Measurements from ENCODE around the gene TBR1.

Gene TBR1

GRCh38 chr2:161381546-161381945 lies 34.6 kb upstream of the TBR1 start:
- H3K4me2 ChIP-seq (ENCODE audit: low read length): no peak overlapping the region
- H3K9ac ChIP-seq (ENCODE audit: low read length): no peak overlapping the region
- TF ChIP-seq EZH2phosphoT487 (IDR thresholded peaks at IDR 0.05; ENCODE audit: low read depth): no peak
- no peak for TF ChIP-seq CTCF (IDR thresholded peaks at IDR 0.05; ENCODE audit: low read depth, low read length)
- H3K79me2 ChIP-seq (ENCODE audit: low read length): no peaks in the 10 kb centered on the region
- H3K4me3 ChIP-seq (ENCODE audit: low read length): no peak overlapping the region
- peaks cover 5% of the 10 kb centered on the region for H3K36me3 ChIP-seq (replicated peaks; ENCODE audit: low read depth, low read length)
- no peaks in the 10 kb centered on the region for H4K20me1 ChIP-seq (ENCODE audit: insufficient read depth, low read length)
- no peaks in the 10 kb centered on the region for H3K9me3 ChIP-seq (ENCODE audit: insufficient read depth, low read length)
- no peak overlapping the region for H2AFZ ChIP-seq (ENCODE audit: low read depth, low read length)
- H3K27me3 ChIP-seq (ENCODE audit: low read depth, low read length): no peaks in the 10 kb centered on the region
- peaks cover 24% of the 10 kb centered on the region for H3K4me1 ChIP-seq (ENCODE audit: low read length)
- H3K27ac ChIP-seq (ENCODE audit: low read length): no peak overlapping the region

DNA sequence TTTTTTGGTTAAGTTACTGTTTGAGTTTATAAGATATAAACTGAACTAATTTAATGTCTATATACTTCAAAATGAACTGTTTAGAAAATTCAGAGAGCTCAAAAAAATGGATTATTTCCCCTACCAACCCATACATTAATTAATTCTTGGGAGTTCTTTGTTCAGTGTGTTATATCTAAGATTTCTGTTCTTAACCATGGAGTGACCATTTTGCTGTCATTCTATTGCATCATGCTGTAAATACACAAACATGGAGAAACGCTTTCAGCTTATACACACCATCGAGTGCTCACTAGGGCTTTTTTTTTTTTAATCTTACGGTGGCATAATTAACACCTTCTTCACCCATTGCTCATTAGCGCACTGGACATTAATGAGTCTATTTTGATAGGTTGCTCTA lies 33.4 kb upstream of the TBR1 start:
- no peak overlapping the region for H2AFZ ChIP-seq (ENCODE audit: low read depth, low read length)
- TF ChIP-seq CTCF (IDR thresholded peaks at IDR 0.05; ENCODE audit: low read depth, low read length) (no peak), EZH2phosphoT487 (IDR thresholded peaks at IDR 0.05; ENCODE audit: low read depth) (no peak)

GRCh38 chr2:161384864-161385263 lies 31.2 kb upstream of the TBR1 start:
- Histone ChIP-seq H2AFZ (ENCODE audit: low read depth, low read length) (no peak overlapping the region), H3K4me1 (ENCODE audit: low read length) (peaks cover 38% of the 10 kb centered on the region), H3K79me2 (ENCODE audit: low read length) (peaks cover 4% of the 10 kb centered on the region), H3K9ac (ENCODE audit: low read length) (no peak overlapping the region), H3K36me3 (replicated peaks; ENCODE audit: low read depth, low read length) (peaks cover 11% of the 10 kb centered on the region), H3K27ac (ENCODE audit: low read length) (no peak overlapping the region), H4K20me1 (ENCODE audit: insufficient read depth, low read length) (0 out of 2 replicates have a peak, but pooled peaks cover 2% of the 10 kb centered on the region), H3K4me2 (ENCODE audit: low read length) (no peak overlapping the region), H3K27me3 (ENCODE audit: low read depth, low read length) (no peaks in the 10 kb centered on the region), H3K9me3 (ENCODE audit: insufficient read depth, low read length) (no peaks in the 10 kb centered on the region), H3K4me3 (ENCODE audit: low read length) (no peak overlapping the region)
- no peak for TF ChIP-seq EZH2phosphoT487 (IDR thresholded peaks at IDR 0.05; ENCODE audit: low read depth)
- no peak for TF ChIP-seq CTCF (IDR thresholded peaks at IDR 0.05; ENCODE audit: low read depth, low read length)

More for the DNA sequence above, 33.4 kb upstream of the TBR1 start:
- Histone ChIP-seq H3K4me1 (ENCODE audit: low read length) (peaks cover 25% of the 10 kb centered on the region), H3K9ac (ENCODE audit: low read length) (no peak overlapping the region), H4K20me1 (ENCODE audit: insufficient read depth, low read length) (no peaks in the 10 kb centered on the region), H3K9me3 (ENCODE audit: insufficient read depth, low read length) (no peaks in the 10 kb centered on the region), H3K4me2 (ENCODE audit: low read length) (no peak overlapping the region), H3K4me3 (ENCODE audit: low read length) (no peak overlapping the region), H3K79me2 (ENCODE audit: low read length) (no peaks in the 10 kb centered on the region), H3K36me3 (replicated peaks; ENCODE audit: low read depth, low read length) (peaks cover 6% of the 10 kb centered on the region), H3K27ac (ENCODE audit: low read length) (no peak overlapping the region), H3K27me3 (ENCODE audit: low read depth, low read length) (no peaks in the 10 kb centered on the region)

DNA sequence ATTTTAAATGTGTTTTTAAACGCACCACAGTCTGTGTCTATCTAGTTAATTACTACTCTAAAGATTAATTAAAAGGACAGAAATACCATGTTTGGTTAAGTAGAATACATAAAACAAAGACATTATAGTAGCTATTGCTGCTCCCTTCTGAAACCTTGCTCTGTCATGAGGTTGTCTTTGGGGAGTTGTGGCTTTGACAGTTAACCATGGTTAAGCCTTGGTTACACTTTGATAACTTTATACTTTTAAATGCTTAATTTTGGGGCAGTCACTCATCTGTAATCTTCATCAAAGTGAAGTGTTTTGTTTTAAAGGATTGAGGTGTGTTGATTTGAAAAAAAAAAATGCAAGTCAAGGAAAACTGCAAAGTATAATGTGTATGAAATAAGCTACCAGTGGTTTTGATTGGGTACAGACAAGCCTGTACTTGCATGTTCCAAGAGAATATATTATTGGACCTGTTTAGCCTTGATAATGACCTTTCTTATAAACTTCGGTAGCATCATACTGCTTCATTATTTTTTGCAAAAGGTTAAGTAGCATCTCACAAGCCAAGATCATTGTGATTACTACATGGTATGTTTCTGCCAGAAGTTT lies 29.8 kb upstream of the TBR1 start:
- Histone ChIP-seq H3K79me2 (ENCODE audit: low read length) (peaks cover 4% of the 10 kb centered on the region), H3K27ac (ENCODE audit: low read length) (no peak overlapping the region), H3K27me3 (ENCODE audit: low read depth, low read length) (no peaks in the 10 kb centered on the region), H3K4me2 (ENCODE audit: low read length) (no peak overlapping the region), H3K9ac (ENCODE audit: low read length) (no peak overlapping the region), H3K4me3 (ENCODE audit: low read length) (no peak overlapping the region), H3K36me3 (replicated peaks; ENCODE audit: low read depth, low read length) (peaks cover 17% of the 10 kb centered on the region), H3K9me3 (ENCODE audit: insufficient read depth, low read length) (no peaks in the 10 kb centered on the region), H4K20me1 (ENCODE audit: insufficient read depth, low read length) (0 out of 2 replicates have a peak, but pooled peaks cover 2% of the 10 kb centered on the region), H2AFZ (ENCODE audit: low read depth, low read length) (no peak overlapping the region), H3K4me1 (ENCODE audit: low read length) (peaks cover 45% of the 10 kb centered on the region)
- TF ChIP-seq EZH2phosphoT487 (IDR thresholded peaks at IDR 0.05; ENCODE audit: low read depth) (no peak), CTCF (IDR thresholded peaks at IDR 0.05; ENCODE audit: low read depth, low read length) (no peak)
